ENCODE results near the gene DTX3L. TPM values are rescaled to one million over a fixed set of nuclear protein-coding genes. Genes with fewer than 3 reads are reported as not detected.
A peak's percentile ranks its signal among the peaks of the same experiment; 100 is the strongest.

Gene DTX3L
- 10 to 100 TPM; 12.9 to 13.8 (median 13.4) TPM for polyA plus RNA-seq (ENCODE audit: insufficient read length in 4 of 4)

DNA sequence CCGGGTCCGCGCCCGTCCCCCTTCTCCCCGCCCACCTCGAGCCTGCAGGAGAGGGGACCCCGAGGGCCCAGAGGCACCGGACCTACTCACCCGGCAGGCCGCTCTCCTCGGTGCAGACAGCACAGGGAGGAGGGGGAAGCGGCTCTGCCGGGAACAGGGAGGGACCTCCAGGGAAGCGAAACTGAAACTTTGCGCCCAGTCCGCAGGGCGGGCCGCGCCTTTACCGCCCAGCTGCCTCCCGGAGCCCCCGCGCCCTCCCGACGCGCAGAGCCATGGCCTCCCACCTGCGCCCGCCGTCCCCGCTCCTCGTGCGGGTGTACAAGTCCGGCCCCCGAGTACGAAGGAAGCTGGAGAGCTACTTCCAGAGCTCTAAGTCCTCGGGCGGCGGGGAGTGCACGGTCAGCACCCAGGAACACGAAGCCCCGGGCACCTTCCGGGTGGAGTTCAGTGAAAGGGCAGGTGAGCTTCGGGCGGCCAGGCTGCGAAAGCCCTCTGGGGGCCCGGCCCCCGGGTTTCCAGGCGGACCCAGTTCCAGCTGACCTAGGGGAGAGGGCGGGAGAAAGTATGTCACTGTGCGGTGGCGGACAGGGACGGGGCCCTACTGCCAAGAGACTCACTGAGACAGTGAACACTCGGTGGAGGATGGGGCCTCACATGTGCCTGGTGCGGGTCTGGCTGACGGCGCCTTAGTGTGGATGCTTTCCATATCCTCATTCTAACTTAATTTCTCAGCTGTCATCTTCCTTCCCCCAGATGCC lies at the start of gene DTX3L, which contains the start of gene PARP9:
Gene DTX3L (plus strand): TSS at position 184 of the 758 bp plus-strand sequence. CDS start 89 bp downstream, at position 273.
Gene PARP9 (minus strand): TSS at position 146 of the 758 bp plus-strand sequence. CDS start 4,680 bp downstream, outside the sequence.
- peak; percentile 55 to 65 (median 57) for DNase-seq (ENCODE audit: low read depth in 4 of 4, low spot score in 2 of 4)

DNA sequence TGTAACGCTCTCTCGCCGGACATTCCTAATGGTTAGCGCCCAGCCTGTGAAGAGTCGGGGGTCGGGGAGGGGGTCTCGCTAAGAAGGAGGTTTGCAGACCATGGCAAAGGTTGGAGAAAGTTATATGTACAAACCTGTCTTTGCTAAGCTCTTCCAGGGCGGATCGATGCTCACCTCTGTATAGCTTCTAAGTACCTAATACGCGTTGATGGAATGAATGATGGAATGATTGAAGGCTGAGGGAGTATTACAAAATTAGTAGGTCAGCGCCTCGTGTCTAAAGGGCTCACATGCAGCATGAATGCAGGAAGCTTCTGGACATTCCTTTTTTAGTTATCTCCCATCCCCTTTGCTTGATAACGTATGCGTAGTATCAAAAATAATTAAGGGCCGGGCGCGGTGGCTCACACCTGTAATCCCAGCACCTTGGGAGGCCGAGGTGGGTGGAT lies 49.1 kb upstream of the DTX3L start:
- DNase-seq (ENCODE audit: low read depth in 4 of 4, low spot score in 2 of 4), result no peak

DNA sequence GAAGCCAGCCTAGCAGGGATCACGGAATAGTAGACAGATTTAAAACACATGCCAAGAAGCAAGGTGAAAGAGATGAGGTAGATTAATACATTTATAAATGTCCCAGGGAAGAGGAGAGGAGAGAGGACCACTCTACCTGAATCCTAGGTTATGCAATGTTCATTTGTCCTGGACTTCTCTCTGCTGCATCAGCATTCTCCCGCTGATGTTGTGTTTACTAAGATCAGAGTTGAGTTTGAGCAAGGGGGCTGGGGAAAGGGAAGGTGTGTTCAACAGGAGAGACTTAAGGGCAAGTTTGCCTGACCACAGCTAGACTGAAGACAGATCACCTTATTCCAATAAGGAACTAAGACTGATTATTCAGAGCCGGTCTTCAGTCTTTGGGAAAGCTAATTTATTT lies 48.3 kb upstream of the DTX3L start:
- no peak for DNase-seq (ENCODE audit: low read depth in 4 of 4, low spot score in 2 of 4)

DNA sequence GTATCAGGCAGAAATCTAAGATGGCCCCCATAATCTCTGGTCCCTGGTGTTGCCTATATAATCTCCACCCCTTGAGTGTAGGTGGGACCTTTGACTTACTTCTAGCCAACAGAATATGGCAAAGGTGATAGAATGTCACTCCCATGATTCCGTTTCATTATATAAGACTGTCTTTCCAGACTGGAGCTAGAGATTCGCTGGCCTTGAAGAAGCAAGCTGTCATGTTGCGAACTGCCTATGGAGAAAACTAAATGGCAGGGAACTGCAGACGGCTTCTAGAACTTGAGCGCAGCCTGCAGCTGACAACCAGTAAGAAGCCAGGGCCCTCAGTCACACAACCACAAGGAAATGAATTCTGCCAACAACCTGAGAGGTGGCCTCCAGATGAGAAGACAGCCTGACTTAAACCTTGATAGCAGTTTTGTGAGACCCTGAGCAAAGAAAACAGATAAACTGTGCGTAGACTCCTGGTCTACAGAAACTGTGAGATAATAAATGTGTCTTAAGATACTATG lies 47.2 kb upstream of the DTX3L start:
- DNase-seq (ENCODE audit: low read depth in 4 of 4, low spot score in 2 of 4), result no peak

DNA sequence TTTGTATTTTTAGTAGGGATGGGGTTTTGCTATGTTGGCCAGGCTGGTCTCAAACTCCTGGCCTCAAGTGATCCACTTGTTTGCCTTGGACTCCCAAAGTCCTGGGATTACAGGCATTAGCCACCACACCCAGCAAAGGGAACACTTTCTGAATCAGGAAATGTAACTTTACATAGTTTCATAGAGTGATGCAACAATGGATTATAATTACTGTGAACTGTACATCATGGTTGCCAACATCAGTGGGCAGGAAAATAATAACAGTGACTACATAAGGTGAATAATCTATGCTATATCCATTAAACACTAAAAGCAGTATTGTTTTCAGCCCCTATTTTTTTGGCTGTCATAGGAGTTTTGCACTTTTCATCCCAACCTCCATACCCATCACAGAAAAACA lies 44.4 kb upstream of the DTX3L start:
- no peak for DNase-seq (ENCODE audit: low read depth in 4 of 4, low spot score in 2 of 4)

DNA sequence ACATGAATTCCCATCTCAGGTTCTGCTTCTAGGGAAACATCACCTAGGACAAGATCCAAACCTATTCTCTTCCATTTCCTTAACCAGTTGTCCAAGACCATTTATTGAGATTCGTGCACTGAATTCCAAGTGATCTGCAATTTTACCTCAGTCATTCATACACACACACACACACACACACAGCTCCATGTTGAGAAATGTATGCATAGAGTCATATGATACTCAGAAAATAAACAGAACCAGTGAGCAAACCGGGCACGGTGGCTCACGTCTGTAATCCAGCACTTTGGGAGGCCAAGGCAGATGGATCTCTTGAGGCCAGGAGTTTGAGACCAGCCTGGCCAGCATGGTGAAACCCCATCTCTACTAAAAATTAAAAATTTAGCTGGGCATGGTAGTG lies 43.3 kb upstream of the DTX3L start:
- no peak for DNase-seq (ENCODE audit: low read depth in 4 of 4, low spot score in 2 of 4)

DNA sequence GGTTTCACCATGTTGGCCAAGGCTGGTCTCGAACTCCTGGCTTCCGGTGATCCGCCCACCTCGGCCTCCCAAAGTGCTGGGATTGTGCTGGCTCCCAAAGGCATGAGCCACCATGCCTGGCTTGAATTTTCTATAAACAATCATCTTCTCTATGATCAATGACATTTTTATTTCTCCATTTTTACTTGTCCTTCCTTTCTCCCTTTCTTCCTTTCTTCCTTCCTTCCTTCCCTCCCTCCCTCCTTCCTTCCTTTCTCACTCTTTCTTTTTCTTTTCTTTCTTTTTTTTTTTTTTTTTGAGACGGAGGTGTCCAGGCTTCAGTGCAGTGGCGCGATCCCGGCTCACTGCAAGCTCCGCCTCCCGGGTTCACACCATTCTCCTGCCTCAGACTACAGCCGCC lies 40.8 kb upstream of the DTX3L start:
- no peak for DNase-seq (ENCODE audit: low read depth in 4 of 4, low spot score in 2 of 4)

DNA sequence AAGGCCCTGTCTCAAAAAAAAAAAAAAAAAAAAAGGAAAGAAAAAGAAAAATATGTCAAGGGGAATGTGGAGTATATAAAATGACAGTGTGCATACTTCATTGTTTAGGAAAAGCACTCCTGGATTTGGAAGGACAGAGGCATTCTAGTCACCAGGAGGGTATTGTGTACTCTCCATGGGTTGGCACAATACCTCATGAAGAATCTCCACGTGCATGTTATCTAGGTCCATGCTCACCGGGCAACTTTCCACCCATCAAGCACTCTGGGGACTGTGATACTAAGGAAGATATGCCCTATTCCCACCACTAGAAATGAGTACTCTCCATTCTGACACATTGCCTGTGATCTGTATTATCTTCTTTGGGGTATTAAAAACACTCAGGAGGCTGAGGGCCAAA lies 34.0 kb upstream of the DTX3L start:
- no peak for DNase-seq (ENCODE audit: low read depth in 4 of 4, low spot score in 2 of 4)

DNA sequence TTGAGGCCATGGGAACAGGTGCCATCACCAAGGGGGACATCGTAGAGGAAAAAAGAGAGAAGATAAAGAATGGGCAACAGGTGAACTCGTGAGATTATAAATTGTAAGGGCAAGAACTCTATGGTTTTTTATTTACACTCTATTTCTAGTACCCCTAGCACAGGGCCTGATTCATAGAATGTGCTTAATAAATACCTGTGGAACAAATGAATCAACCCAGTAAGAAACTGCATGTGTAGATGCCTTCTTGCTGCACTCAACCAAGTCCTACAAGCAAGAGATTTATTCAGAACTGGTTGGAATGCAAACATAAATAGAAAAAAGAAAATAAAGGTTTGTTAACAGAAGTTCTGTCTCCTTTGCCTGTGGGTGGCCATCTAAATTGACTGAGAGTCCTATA lies 30.7 kb upstream of the DTX3L start:
- DNase-seq (ENCODE audit: low read depth in 4 of 4, low spot score in 2 of 4), result no peak

DNA sequence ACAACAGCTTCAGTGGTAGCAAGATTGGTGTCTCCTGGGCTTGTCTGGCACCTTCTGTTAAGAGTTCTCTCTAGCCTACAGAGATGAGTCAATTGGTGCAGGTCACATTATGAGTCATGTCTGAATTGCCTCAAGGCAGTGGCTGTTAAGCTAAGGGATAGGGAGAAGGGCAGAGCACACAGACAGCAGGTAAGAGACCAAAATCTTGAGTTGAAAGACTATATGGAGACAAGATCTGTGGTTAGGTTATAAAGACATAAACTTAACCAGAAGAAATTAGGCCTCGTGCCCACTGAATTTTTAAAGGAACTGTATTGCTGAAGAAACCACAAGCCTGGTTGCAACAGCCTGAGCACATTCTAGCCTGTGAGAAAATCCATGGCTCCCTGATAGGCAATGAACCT lies 30.2 kb upstream of the DTX3L start:
- DNase-seq (ENCODE audit: low read depth in 4 of 4, low spot score in 2 of 4), result no peak

DNA sequence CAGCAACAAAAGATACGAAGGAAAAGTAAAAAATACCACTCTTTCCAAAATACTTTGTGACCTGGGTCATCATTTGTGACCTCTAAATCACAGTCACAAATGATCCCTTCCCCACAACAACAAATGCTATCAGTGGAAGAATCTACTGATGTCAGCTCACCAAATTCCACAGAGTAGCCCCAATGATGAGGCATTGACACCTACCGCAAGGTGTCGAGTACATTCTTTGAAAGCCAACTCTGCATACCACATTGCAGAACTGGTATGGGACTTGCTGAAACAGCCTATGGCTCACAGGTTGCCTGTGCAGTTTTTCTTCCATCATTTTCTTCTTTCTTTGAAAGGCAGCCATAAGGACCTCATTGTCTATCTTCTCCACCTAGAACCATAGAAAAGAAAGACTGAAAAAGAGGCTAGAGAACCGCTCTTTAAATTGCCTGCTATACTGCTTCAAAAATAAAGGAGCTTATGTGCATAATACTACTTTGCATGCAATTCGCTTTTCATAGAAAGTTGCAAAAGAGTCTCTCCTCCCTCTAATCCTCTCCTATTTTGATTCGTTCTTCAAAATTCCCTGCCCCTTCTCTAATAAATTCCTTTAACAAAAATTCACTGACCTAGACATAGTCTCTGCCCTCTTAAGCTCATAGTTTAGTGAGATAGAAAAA lies 28.0 kb upstream of the DTX3L start:
- DNase-seq (ENCODE audit: low read depth in 4 of 4, low spot score in 2 of 4), result no peak

DNA sequence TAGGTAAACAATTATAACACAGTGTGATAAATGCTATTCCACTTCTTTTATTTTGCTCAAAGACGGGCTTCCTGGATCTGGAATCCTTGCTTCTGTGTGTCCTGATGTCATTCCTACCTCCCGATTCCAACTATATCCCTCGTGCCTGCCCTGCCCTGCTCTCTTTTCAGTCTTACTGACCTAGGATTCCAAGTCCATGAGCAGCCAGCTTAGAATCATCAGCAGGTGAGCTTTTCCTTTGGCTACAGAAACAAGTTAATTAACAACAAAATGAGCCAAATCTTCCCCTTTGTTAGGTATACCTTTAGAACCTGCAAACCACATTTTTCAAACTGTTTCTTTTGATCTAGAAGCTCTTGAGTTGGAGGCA lies 27.5 kb upstream of the DTX3L start:
- DNase-seq (ENCODE audit: low read depth in 4 of 4, low spot score in 2 of 4), result no peak

DNA sequence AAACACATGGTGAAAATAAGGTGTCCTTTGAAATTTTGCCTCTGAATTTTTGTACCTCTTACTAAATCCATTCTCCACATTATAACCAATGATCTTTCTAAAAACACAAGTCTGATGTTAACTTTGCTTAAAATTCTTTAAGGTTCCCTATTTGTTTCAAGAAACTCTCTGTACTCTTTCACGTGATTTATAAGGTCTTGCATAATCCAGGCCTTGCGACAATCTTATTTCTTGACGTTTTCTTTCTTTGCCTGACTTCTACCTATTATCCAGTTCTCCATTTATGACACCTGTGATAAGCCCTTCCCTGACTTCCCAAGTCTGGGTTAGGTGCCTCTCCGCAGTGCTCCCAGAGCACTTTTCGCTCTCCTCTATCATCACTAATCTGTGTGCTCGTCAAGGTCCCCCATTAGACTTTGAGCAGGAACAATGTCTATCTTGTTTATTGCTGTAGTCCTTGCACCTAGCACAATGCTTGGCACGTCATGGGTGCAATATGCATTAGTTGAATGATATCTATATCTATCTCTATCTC lies 25.1 kb upstream of the DTX3L start:
- DNase-seq (ENCODE audit: low read depth in 4 of 4, low spot score in 2 of 4), result no peak

DNA sequence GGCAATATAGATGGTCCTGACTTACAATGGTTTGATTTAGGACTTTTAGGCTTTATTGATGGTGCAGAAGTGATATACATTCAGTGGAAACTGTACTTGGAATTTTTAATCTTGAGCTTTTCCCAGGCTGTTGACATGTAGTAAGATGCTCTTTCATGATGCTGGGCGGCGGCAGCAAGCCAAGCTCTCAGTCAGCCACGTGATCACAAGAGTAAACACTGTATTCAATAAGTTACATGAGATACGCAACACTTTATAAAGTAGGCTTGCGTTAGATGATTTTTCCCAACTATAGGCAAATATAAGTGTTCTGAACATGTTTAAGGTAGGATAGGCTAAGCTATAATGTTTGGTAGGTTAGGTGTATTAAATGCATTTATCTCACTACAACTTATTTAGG lies 18.0 kb upstream of the DTX3L start:
- no peak for DNase-seq (ENCODE audit: low read depth in 4 of 4, low spot score in 2 of 4)

DNA sequence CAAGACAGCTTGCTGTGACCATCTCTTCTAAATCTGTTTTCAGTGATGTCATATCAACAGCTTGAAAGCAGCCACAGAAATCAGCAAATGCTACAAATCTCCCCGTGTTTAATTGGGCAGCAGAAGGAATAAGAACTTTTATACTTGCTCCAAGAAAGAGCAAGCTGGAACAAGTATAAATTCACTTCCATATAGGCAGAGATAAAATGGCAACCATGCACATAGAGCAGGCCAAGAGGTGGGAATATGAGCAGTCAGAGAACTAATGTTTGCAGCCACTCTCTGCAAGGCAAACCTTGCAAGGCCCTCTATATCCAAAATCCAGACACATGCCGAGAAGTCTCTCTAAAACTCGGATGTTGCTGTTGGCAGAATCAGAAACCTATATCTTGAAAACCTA lies 16.1 kb upstream of the DTX3L start:
- DNase-seq (ENCODE audit: low read depth in 4 of 4, low spot score in 2 of 4), result no peak

DNA sequence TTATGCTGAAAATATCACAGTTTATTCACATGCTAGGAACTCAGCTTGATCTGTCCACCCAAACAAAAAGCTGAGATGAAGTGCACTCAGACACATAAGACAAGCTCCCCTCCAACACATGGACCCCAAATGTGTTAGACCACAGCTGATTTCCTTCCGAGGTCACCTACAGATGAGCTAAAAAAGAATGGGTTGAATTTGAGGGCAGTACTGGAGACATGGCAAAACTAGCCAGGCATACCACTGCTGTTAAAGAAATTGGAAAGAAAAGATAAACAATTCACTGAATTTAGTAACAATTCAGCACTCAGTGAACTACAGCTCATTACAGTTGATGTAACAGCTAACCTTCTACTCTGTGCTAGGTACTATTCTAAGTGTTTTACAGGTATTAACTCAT lies 15.5 kb upstream of the DTX3L start:
- DNase-seq (ENCODE audit: low read depth in 4 of 4, low spot score in 2 of 4), result no peak

DNA sequence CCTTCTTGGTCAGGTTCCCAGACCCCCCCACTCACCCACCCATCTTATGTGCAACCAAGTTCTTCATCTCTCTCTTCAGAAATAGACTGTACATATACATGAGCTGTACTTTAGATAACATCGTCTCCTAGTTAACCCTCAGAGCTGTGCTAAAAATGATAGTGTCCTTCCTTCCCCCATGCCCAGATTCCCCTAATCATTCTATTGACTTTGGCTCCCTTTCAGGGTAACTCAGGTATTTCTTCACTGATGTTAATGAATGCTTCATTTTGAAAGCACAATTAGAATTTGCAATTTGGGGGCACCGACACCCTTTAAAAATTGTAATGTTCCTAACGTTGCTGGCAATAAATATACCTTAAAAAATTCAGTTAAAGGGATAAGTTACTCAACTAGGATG lies 11.0 kb upstream of the DTX3L start:
- no peak for DNase-seq (ENCODE audit: low read depth in 4 of 4, low spot score in 2 of 4)

DNA sequence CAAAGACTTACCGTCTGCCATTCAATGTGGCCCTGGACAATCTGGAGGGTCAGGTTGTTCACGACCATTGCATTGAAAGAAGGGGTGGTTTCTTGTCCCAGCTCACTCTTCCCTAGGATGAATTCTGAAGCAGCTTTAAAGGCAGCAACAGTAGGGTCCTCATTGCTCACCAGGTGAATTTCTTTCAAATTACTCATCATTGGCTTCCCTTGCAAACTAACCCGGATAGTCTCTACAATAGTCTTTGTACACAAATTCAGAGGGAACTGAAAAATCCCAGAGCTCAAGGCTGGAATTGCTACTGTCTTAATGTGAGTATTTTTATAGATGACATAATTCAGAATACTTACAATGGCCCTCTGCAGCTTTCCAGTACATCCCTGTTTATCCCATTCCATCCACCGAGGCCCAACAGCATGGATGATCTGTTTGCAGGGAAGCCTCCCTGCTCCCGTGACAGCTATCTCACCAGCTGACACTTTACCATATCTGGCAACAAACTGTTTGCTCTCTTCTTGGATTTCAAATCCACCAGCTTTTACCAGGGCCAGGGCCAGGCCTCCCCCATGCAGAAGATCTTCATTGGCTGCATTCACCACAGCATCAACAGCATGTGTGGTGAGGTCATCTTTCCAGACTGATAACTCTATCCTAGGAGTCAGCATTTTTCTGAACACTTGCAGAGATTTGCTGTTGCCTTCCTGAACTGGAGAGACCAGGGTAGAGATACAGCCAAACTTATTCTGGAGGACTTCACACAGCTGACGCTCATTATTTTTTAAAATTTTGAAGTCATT lies 8.7 kb upstream of the DTX3L start:
- DNase-seq (ENCODE audit: low read depth in 4 of 4, low spot score in 2 of 4), result no peak

DNA sequence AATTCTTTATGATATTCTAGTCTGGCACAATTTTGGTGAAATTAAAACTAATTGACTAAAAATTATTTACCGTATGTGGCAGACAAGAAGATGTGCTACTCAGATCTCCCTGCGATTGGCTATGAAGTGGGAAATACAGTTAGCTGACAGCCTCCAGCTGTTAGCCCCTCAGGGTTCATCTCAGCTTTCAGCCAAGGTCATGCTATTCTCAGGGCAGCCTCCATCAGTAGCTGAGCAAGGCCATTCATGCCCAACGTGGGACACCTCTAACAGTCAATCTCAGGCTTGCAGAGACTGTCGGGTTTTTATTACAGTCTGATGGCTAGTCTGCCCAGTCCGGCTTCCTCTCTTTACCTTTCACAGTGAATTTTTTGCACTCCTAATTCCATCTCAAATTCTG lies 6.8 kb upstream of the DTX3L start:
- no peak for DNase-seq (ENCODE audit: low read depth in 4 of 4, low spot score in 2 of 4)

DNA sequence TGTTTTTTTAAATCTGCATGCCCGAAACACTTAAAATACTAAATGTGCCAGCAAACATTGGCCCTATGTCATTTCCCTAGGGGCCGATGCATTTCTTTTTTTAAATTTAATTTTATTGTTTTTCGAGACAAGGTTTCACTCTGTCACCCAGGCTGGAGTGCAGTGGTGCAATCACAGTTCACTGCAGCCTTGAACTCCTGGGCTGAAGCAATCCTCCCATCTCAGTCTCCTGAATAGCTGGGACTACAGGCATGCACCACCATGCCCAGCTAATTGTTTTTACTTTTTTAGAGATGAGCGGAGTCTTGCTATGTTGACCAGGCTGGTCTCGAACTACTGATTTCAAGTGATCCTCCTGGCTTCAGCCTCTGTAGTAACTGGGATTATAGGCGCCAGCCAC lies 5.5 kb upstream of the DTX3L start:
- no peak for DNase-seq (ENCODE audit: low read depth in 4 of 4, low spot score in 2 of 4)

DNA sequence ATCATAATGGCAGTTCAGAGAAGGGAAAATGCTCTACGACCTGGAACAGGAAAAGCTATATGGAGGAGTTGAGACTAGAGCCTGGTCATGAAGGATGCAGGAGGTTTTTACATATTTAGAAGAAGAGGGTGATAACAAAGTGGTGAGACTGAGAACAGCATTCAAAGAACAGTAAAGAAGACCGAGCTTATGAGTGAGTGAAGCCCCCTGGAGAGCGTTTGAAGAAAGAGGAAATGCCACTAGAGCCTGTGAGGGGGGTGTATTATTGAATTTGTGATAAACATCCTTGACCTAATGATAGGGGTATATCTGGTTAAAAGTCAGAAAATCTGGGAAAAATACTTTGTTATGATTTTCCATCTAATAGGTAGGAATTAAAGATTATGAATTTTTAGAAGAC lies 4.2 kb upstream of the DTX3L start:
- no peak for DNase-seq (ENCODE audit: low read depth in 4 of 4, low spot score in 2 of 4)

Data from left renal cortex interstitium (tissue), 4 donors.